ENCODE results near the gene PHACTR3.

The PHACTR3 gene

DNA sequence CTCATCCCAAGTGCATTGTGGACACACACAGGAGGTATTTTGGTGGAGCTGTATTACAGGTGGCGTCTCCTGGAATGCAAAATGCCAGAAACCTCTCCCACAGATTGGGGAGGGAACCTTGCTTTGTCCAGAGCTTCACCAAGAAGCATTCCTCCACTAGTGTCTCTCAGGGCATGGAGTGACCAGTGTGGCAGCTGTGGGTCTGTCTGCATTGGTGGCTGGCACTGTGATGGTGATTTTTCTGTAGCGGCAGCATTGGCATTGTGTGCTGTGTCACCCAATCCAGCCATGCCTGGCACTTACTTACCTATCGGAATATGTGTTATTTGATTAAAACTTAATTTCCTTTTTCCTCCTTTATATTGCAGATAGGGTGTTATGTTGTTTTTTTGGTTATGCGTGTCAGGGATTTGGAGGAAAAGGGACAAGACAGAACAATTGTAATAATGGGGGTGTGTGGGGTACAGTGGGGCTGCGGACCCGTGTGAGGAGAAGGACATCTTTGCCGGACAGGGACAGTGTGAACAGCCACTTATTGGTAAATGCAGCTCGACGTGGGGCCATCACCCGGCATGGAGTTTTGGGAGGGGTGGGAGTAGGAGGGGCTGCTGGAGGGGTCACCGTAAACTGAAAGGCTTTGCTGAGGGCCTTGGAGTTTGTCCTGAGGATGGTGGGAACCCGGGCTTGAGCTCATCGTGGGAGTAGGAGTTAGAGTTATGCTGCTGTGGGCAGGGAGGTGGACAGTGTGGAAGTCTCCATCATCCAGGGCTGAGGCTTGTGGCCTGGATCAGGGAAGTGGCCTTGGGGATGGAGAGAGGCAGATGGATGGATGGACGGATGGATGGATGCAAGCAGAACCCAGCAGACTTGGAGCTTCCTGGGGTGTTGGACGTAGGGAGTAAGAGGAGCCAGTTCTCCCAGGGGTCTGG, 224.0 kb downstream of the PHACTR3 start:
- TF ChIP-seq, protein P1, sequence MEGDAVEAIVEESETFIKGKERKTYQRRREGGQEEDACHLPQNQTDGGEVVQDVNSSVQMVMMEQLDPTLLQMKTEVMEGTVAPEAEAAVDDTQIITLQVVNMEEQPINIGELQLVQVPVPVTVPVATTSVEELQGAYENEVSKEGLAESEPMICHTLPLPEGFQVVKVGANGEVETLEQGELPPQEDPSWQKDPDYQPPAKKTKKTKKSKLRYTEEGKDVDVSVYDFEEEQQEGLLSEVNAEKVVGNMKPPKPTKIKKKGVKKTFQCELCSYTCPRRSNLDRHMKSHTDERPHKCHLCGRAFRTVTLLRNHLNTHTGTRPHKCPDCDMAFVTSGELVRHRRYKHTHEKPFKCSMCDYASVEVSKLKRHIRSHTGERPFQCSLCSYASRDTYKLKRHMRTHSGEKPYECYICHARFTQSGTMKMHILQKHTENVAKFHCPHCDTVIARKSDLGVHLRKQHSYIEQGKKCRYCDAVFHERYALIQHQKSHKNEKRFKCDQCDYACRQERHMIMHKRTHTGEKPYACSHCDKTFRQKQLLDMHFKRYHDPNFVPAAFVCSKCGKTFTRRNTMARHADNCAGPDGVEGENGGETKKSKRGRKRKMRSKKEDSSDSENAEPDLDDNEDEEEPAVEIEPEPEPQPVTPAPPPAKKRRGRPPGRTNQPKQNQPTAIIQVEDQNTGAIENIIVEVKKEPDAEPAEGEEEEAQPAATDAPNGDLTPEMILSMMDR (IDR thresholded peaks at IDR 0.05; ENCODE audit: low read length): no peak
- no peak for TF ChIP-seq EZH2phosphoT487 (IDR thresholded peaks at IDR 0.05; ENCODE audit: low read length)
- no peak for TF ChIP-seq EZH2 (optimal IDR thresholded peaks at IDR 0.05; ENCODE audit: low read depth, low read length)
- H2AFZ ChIP-seq (ENCODE audit: low read length): no peak overlapping the region
- H3K4me2 ChIP-seq (ENCODE audit: low read depth, low read length): no peak overlapping the region
- no peaks in the 10 kb centered on the region for H3K4me1 ChIP-seq (ENCODE audit: low read length)
- H3K9me3 ChIP-seq (replicated peaks; ENCODE audit: insufficient read depth, low read length): no peaks in the 10 kb centered on the region
- H3K4me3 ChIP-seq (ENCODE audit: low read length): no peak overlapping the region
- H3K27ac ChIP-seq (ENCODE audit: low read length): no peak overlapping the region
- DNase-seq: no peak
- no peaks in the 10 kb centered on the region for H3K36me3 ChIP-seq (replicated peaks; ENCODE audit: insufficient read depth, low read length)
- H3F3A ChIP-seq (ENCODE audit: insufficient read depth, low read length): no peaks in the 10 kb centered on the region
- no peak overlapping the region for H3K9ac ChIP-seq (ENCODE audit: low read length)
- no peaks in the 10 kb centered on the region for H4K20me1 ChIP-seq (ENCODE audit: insufficient read depth, low read length)
- no peaks in the 10 kb centered on the region for H3K9me2 ChIP-seq (replicated peaks; ENCODE audit: insufficient read depth, low read length)
- H3K79me2 ChIP-seq (ENCODE audit: low read length): no peaks in the 10 kb centered on the region
- H3K27me3 ChIP-seq (replicated peaks; ENCODE audit: insufficient read depth, low read length): peaks cover 30% of the 10 kb centered on the region; the same call in 1 of the 2 replicates

DNA sequence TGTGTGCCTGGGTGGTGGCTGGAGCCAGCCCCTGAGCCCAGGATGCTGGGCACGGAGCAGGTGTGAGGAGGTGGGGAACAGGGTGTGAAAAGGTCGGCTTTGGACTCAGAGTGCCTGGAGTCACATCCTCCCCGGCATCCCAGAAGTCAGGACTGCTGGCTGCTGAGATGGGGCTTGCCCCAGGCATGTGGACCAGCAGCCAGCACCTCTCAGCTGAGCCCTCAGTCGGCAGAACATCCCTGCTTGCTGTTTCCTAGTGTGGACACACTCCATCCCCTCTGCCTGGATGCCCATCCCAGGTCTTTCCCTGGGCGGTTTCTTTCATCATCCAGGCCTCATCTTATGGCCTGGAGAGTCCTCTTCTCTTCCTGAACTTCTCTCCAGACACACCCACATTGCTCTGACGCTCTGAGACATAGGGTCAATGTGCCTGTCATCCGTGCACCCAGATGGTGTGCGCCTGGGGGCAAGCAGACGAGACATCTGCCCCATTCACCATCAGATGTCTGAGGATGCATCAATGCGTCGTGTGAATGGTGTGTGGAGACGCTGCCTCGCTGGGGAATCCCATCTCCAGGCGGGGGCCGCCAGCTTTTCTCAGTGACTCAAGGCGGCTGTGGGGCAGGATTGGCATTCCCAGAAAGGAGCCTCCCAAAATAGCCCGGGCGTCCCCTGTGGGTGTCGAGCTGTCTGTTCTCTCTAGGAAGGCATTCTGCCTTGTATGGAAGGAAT, 224.9 kb downstream of the PHACTR3 start:
- Histone ChIP-seq H3K79me2 (ENCODE audit: low read length) (no peaks in the 10 kb centered on the region), H4K20me1 (ENCODE audit: insufficient read depth, low read length) (no peaks in the 10 kb centered on the region), H3K9me3 (replicated peaks; ENCODE audit: insufficient read depth, low read length) (no peaks in the 10 kb centered on the region), H3K9ac (ENCODE audit: low read length) (no peak overlapping the region), H3K27ac (ENCODE audit: low read length) (no peak overlapping the region), H2AFZ (ENCODE audit: low read length) (no peak overlapping the region), H3K4me2 (ENCODE audit: low read depth, low read length) (no peak overlapping the region), H3K4me1 (ENCODE audit: low read length) (no peaks in the 10 kb centered on the region), H3K9me2 (replicated peaks; ENCODE audit: insufficient read depth, low read length) (no peaks in the 10 kb centered on the region), H3K27me3 (replicated peaks; ENCODE audit: insufficient read depth, low read length) (peaks cover 23% of the 10 kb centered on the region; the same call in 1 of the 2 replicates), H3F3A (ENCODE audit: insufficient read depth, low read length) (no peaks in the 10 kb centered on the region), H3K36me3 (replicated peaks; ENCODE audit: insufficient read depth, low read length) (no peaks in the 10 kb centered on the region), H3K4me3 (ENCODE audit: low read length) (no peak overlapping the region)
- no peak for DNase-seq
- TF ChIP-seq EZH2 (optimal IDR thresholded peaks at IDR 0.05; ENCODE audit: low read depth, low read length): no peak
- TF ChIP-seq, protein P1 (IDR thresholded peaks at IDR 0.05; ENCODE audit: low read length): no peak
- TF ChIP-seq EZH2phosphoT487 (IDR thresholded peaks at IDR 0.05; ENCODE audit: low read length): no peak

DNA sequence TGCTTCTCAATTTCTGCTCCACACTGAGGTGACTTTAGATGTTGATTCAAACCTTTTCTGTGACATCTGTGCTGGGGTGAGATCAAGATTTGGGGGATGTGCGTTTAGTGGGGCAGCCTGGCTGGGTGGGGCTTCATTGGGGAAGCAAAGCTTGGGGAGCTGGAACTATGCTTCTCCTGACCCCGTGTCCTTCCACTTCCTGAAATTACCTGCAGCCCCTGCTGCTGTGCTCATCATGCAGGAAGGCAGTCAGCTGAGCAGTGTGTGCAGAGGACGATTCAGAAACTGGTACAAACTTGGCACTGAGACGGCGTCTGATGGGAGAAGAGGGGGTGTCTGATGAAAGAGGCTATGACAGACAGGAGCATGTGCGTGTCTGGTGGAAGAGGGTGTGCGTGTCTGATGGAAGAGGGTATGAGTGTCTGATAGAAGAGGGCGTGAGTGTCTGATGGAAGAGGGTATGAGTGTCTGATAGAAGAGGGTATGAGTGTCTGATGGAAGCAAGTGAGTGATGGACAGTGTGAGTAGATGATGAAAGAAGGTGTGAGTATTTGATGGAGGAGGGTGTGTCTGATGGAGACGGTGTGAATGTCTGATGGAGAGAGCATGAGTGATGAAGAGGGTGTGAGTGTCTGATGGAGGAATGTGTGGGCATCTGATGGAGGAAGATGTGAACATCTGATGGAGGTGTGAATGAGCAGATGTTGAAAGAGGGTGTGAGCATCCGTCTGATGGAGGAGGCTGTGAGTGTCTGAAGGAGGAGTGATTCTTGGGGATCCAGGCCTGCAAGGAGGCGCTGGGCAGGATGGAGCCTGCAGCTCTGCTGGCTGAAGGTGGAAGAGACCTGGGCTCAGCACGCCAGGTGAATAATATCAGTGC, 225.7 kb downstream of the PHACTR3 start:
- Histone ChIP-seq H3K4me3 (ENCODE audit: low read length) (no peak overlapping the region), H3F3A (ENCODE audit: insufficient read depth, low read length) (no peaks in the 10 kb centered on the region), H4K20me1 (ENCODE audit: insufficient read depth, low read length) (no peaks in the 10 kb centered on the region), H2AFZ (ENCODE audit: low read length) (no peak overlapping the region), H3K4me1 (ENCODE audit: low read length) (no peaks in the 10 kb centered on the region), H3K4me2 (ENCODE audit: low read depth, low read length) (no peak overlapping the region), H3K36me3 (replicated peaks; ENCODE audit: insufficient read depth, low read length) (no peaks in the 10 kb centered on the region), H3K9me3 (replicated peaks; ENCODE audit: insufficient read depth, low read length) (no peaks in the 10 kb centered on the region), H3K79me2 (ENCODE audit: low read length) (no peaks in the 10 kb centered on the region), H3K27ac (ENCODE audit: low read length) (no peak overlapping the region), H3K9ac (ENCODE audit: low read length) (no peak overlapping the region), H3K9me2 (replicated peaks; ENCODE audit: insufficient read depth, low read length) (no peaks in the 10 kb centered on the region), H3K27me3 (replicated peaks; ENCODE audit: insufficient read depth, low read length) (peaks cover 22% of the 10 kb centered on the region; the same call in 1 of the 2 replicates)
- no peak for TF ChIP-seq EZH2 (optimal IDR thresholded peaks at IDR 0.05; ENCODE audit: low read depth, low read length)
- TF ChIP-seq, protein P1 (IDR thresholded peaks at IDR 0.05; ENCODE audit: low read length): no peak
- TF ChIP-seq EZH2phosphoT487 (IDR thresholded peaks at IDR 0.05; ENCODE audit: low read length): no peak
- DNase-seq: no peak

All from MM.1S (cell line).